Measurements from ENCODE around the gene MKLN1. TPM values are rescaled to one million over a fixed set of nuclear protein-coding genes. Genes with fewer than 3 reads are reported as not detected.

Gene MKLN1
- total and polyA plus RNA-seq, 7 donors = 6.6 to 68.1 (median 48.2) TPM

GRCh38 chr7:131306777-131307176, 20.9 kb upstream of the MKLN1 start:
- TF ChIP-seq EP300 (IDR thresholded peaks at IDR 0.05) (no peak), POLR2AphosphoS5 (IDR thresholded peaks at IDR 0.05) (no peak), POLR2A (IDR thresholded peaks at IDR 0.05) (no peak), CTCF (IDR thresholded peaks at IDR 0.05) (no peak)
- Histone ChIP-seq H3K27ac (no peak overlapping the region), H3K9me3 (peaks cover 0 to 6% (median 0%) of the 10 kb centered on the region in 4 donors), H3K27me3 (no peaks in the 10 kb centered on the region), H3K4me1 (peaks cover 0 to 9% (median 2%) of the 10 kb centered on the region in 4 donors), H3K4me3 (no peak overlapping the region), H3K36me3 (no peaks in the 10 kb centered on the region)
- intact Hi-C loops (cut with DNase I) = no loop called here
- no peak for DNase-seq

GRCh38 chr7:131307627-131308026, 20.0 kb upstream of the MKLN1 start:
- H3K27ac ChIP-seq = no peak overlapping the region
- H3K36me3 ChIP-seq = no peaks in the 10 kb centered on the region
- peaks cover 0 to 6% (median 2%) of the 10 kb centered on the region in 4 donors for H3K4me1 ChIP-seq
- H3K27me3 ChIP-seq = no peaks in the 10 kb centered on the region
- peaks cover 0 to 7% (median 0%) of the 10 kb centered on the region in 4 donors for H3K9me3 ChIP-seq
- WGBS, 2 donors = 79 to 96% methylated on average over 1 of the region's 1 CpG
- intact Hi-C loops (cut with DNase I) = no loop called here
- H3K4me3 ChIP-seq = no peak overlapping the region
- TF ChIP-seq CTCF (IDR thresholded peaks at IDR 0.05) (no peak), EP300 (IDR thresholded peaks at IDR 0.05) (no peak), POLR2A (IDR thresholded peaks at IDR 0.05) (no peak), POLR2AphosphoS5 (IDR thresholded peaks at IDR 0.05) (no peak)
- DNase-seq = no peak

GRCh38 chr7:131312838-131313237, 14.8 kb upstream of the MKLN1 start:
- no peak for TF ChIP-seq EP300 (IDR thresholded peaks at IDR 0.05)
- no peak for TF ChIP-seq POLR2A (IDR thresholded peaks at IDR 0.05)
- no peak for TF ChIP-seq CTCF (IDR thresholded peaks at IDR 0.05)
- TF ChIP-seq POLR2AphosphoS5 (IDR thresholded peaks at IDR 0.05) = no peak

GRCh38 chr7:131320603-131321002, 7.1 kb upstream of the MKLN1 start:
- no peaks in the 10 kb centered on the region for H3K27me3 ChIP-seq
- no peak overlapping the region for H3K27ac ChIP-seq
- TF ChIP-seq CTCF (IDR thresholded peaks at IDR 0.05) (no peak), POLR2A (IDR thresholded peaks at IDR 0.05) (no peak), POLR2AphosphoS5 (IDR thresholded peaks at IDR 0.05) (no peak), EP300 (IDR thresholded peaks at IDR 0.05) (no peak)
- intact Hi-C loops (cut with DNase I) = loop anchor here (10.0 kb wide), 1 partner anchor 426 kb away; no protein-coding TSS in a partner anchor
- no peak for DNase-seq
- H3K4me1 ChIP-seq = no peaks in the 10 kb centered on the region
- H3K4me3 ChIP-seq = no peak overlapping the region
- H3K36me3 ChIP-seq = no peaks in the 10 kb centered on the region
- no peaks in the 10 kb centered on the region for H3K9me3 ChIP-seq

More at GRCh38 chr7:131312838-131313237, 14.8 kb upstream of the MKLN1 start:
- no peak for DNase-seq
- Histone ChIP-seq H3K9me3 (peaks cover 0 to 3% (median 0%) of the 10 kb centered on the region in 4 donors), H3K27ac (no peak overlapping the region), H3K4me3 (no peak overlapping the region), H3K36me3 (no peaks in the 10 kb centered on the region), H3K4me1 (no peaks in the 10 kb centered on the region), H3K27me3 (no peaks in the 10 kb centered on the region)
- intact Hi-C loops (cut with DNase I) = no loop called here
- 71 to 84% methylated on average over 1 of the region's 1 CpG for WGBS, 2 donors

DNA sequence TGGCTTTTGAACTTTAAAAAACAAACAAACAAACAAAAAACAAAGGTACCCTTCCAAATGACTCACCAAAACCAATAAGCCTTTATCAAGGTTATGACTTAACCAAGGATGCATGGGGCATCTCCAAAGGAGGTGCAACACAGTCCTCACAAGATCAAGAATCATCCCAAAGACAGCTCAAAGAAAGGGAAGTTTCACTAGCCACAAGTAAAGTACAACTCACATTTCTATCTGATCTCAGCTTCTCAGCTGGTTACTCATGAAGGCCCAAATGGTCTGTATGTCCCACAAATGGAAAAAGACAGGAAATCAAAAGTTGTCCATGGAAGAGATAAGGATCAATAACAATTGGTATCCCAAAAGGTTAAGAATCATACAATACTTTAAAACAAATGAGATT, 6.0 kb upstream of the MKLN1 start:
- H3K9me3 ChIP-seq = no peaks in the 10 kb centered on the region
- no peak overlapping the region for H3K4me3 ChIP-seq
- TF ChIP-seq EP300 (IDR thresholded peaks at IDR 0.05) = no peak
- TF ChIP-seq POLR2AphosphoS5 (IDR thresholded peaks at IDR 0.05) = no peak
- no peak for TF ChIP-seq POLR2A (IDR thresholded peaks at IDR 0.05)
- TF ChIP-seq CTCF (IDR thresholded peaks at IDR 0.05) = no peak
- DNase-seq = no peak
- no peaks in the 10 kb centered on the region for H3K27me3 ChIP-seq
- intact Hi-C loops (cut with DNase I) = loop anchor here (10.0 kb wide), 1 partner anchor 427 kb away; no protein-coding TSS in a partner anchor
- no peaks in the 10 kb centered on the region for H3K36me3 ChIP-seq
- no peak overlapping the region for H3K27ac ChIP-seq
- peaks cover 0 to 2% (median under 1%) of the 10 kb centered on the region in 4 donors for H3K4me1 ChIP-seq
